GM12864 (cell line): ENCODE measurements around the gene AP3S2.

Experiments
- DNase-seq: peaks from one replicate; pipeline ENCODE4 v3.0.0-alpha.2; 2011; ENCODE audit warnings: low read depth
- H3K4me3 ChIP-seq: 2 replicates; pipeline ENCODE4 v1.5.1; 2011; ENCODE audit warnings: mild to moderate bottlenecking, low read depth, low read length, control low read depth
- TF ChIP-seq, protein P1 (sequence below): IDR thresholded peaks from 2 replicates; pipeline ENCODE4 v1.5.1; 2011; ENCODE audit warnings: low read depth, mild to moderate bottlenecking, moderate library complexity, low read length, control low read depth, inconsistent platforms; ENCODE audit errors: missing control alignments

AP3S2 gene

DNA sequence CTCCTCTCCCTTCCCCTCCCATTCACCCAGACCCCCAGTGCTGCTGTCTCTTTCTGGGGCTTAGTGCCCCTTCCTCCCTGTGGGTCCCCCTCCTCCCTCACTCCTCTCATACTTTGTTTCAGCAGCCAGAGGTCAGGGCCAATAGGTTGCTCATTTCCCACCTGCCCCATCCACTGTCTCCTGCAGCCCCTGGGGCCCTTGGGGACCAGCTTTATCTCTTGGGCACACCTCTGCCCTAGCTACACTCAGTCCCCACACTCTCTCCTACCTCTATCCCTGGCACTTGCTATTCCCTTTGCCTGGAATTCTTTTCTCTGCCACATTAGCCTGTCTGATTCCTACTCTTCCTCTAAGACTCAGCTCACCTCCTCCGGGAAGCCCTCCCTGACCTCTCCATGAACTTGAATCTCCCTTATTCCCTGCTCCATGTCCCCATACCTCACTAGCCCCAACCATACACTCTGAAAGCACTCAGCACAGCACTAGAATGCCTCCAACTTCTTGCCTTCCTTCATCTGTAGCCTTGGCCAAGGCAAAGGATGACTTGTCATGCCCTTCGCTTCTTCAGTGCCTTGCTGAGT lies 93.8 kb downstream of the AP3S2 start:
- TF ChIP-seq, protein P1, sequence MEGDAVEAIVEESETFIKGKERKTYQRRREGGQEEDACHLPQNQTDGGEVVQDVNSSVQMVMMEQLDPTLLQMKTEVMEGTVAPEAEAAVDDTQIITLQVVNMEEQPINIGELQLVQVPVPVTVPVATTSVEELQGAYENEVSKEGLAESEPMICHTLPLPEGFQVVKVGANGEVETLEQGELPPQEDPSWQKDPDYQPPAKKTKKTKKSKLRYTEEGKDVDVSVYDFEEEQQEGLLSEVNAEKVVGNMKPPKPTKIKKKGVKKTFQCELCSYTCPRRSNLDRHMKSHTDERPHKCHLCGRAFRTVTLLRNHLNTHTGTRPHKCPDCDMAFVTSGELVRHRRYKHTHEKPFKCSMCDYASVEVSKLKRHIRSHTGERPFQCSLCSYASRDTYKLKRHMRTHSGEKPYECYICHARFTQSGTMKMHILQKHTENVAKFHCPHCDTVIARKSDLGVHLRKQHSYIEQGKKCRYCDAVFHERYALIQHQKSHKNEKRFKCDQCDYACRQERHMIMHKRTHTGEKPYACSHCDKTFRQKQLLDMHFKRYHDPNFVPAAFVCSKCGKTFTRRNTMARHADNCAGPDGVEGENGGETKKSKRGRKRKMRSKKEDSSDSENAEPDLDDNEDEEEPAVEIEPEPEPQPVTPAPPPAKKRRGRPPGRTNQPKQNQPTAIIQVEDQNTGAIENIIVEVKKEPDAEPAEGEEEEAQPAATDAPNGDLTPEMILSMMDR, result no peak
- no peak overlapping the region for H3K4me3 ChIP-seq

DNA sequence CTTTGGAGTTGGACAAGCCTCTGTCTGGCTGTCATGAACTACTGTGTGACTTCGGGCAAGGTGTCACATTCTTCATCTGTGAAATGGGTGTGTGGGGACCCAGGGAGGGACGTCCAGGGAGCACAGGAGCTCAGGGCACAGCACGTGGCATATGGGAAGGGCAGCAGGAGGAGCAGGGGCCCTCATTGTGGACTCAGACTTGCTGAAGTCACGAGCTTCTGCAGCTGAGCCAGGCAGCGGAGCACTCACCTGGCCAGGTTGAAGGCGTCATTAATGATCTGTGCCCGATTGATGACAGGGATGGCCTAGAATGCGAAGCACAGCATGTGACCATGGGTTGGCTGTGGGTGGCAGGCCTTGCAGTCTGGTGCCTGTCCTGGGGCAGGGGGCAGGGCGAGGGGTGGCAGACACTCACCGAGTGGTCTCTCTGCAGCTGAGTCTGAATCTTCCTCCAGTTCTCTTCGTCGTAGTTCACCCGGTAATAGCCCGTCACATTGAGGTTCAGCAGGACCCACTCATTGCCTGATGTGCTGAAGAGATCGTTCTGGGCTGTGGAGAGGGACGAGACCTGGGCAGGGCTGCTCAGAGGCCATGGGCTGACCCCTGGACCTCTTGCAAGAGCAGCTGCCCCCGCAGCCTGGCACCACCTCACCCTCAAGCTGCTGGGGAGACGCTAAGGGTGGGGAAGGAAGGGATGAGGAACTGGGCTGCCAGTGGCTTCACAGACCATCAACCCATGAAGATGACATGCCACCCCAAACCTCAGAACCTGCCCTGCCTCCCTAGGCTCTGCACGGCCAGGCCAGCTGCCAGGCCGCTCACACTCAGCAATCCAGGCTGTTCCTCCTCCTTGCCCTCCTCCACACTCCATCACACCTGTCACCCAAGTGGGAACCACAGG lies 94.5 kb downstream of the AP3S2 start:
- DNase-seq, result no peak
- TF ChIP-seq, protein P1, result no peak
- H3K4me3 ChIP-seq, result no peak overlapping the region

More for the DNA sequence above, 93.8 kb downstream of the AP3S2 start:
- DNase-seq, result no peak

DNA sequence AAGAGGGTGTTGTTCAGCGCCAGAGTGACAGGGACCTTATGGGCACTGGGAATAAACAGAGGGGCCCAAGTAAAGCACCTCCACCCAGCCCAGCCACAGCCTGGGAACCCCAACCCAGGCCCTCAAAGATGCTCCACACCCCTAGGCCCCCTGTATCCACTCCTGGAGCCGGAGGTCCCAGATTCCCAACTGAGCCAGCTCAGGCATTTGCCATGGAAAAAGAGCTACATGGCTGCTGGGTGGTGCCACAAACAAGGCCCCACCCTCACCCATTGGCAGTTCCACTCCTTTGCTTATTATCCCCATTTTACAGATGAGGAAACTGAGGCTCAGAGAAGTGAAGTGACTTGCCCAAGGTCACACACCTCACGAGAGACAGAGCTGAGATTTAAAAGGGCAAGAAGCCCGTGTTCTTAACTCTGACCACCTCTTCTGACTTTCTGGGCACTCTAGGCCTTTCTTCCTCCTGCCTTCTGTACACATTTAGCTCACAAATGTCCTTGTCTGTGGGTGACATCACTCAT lies 96.1 kb downstream of the AP3S2 start:
- TF ChIP-seq, protein P1, result no peak
- DNase-seq, result no peak
- H3K4me3 ChIP-seq, result no peak overlapping the region

DNA sequence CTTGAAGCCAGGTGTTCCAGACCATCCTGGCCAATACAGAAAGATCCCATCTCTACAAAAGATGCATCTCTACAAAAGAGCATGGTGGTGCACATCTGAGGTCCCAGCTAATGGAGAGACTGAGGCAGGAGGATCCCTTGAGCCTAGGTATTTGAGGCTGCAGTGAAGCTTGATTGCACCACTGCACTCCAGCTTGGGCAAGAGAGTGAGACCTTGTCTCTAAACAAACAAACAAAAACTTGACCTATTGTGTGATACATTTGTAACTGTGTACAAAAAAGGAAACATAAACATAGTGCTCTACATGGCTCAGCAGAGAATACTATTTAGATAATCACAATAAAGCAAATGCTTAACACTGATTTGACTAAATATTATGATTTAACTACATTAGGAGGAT lies 97.8 kb downstream of the AP3S2 start:
- no peak for DNase-seq
- TF ChIP-seq, protein P1, result no peak
- H3K4me3 ChIP-seq, result no peak overlapping the region

DNA sequence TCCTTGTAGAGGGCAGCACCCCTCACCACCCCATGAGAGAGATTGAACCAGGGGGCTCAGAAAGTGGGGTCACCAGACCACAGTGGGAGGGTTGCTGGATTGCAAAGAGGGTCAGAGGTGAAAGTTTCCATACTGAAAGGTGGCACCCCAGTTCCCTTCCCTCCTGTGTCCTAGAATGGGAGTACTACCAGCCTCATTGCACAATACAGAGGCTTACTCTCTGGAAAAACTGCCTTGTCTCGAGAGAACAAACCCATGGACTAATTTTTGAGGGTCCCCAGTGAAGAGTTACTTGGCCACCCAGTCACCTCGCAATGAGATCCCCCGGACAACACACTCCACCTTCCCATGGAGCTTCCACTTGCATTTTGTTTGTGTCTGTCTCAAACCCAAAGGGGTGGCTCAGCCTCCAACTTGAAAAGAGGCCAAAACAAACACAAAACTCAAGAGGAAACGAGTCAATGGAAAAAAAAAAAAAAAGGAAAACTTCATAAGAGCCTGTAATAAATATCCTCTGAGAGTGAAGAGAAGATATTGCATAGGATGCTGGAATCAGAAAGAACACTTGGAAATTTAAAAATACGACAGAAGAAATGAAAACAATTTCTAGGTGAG lies 99.1 kb downstream of the AP3S2 start:
- DNase-seq, result no peak
- no peak overlapping the region for H3K4me3 ChIP-seq
- TF ChIP-seq, protein P1, result no peak

DNA sequence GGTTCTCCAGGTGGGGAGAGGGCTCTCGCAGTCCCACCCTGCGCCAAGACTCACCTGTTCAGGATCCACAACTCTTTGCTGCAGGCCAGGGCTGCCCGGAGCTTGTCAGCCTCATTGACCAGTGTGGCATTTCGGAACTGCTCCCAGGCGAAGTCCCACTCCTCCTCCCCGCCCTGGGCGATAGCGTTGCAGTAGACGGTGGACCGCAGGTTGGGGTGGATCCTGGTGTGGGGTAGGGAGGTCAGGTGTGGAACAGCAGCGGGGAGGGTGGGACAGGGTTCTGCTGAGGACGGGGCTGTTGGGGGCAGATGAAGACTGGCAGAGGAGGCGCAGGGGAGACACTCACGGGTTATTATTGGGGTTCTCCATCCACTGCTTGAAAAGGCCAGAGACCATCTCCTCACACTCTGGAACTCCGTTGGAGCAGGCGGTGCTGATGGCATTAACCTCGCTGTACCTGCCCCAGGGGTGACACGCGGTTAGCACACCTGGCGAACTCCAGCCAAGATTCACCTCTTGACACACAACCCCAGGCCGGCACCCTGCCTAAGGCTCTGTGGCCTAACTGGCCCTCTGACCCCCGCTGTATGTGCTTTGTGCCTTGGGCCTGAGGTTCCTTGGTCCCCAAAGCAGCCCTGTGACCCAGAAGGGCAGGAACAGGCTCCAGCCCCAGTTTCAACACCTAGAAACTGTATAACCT lies 101.5 kb downstream of the AP3S2 start:
- no peak for DNase-seq
- TF ChIP-seq, protein P1, result no peak
- H3K4me3 ChIP-seq, result no peak overlapping the region
